ENCODE data around the gene PCSK2.

GRCh38 chr20:17479063-17479657 lies 252.3 kb downstream of the PCSK2 start:
- TF ChIP-seq POLR2A (IDR thresholded peaks at IDR 0.05), result no peak
- TF ChIP-seq, protein P1, sequence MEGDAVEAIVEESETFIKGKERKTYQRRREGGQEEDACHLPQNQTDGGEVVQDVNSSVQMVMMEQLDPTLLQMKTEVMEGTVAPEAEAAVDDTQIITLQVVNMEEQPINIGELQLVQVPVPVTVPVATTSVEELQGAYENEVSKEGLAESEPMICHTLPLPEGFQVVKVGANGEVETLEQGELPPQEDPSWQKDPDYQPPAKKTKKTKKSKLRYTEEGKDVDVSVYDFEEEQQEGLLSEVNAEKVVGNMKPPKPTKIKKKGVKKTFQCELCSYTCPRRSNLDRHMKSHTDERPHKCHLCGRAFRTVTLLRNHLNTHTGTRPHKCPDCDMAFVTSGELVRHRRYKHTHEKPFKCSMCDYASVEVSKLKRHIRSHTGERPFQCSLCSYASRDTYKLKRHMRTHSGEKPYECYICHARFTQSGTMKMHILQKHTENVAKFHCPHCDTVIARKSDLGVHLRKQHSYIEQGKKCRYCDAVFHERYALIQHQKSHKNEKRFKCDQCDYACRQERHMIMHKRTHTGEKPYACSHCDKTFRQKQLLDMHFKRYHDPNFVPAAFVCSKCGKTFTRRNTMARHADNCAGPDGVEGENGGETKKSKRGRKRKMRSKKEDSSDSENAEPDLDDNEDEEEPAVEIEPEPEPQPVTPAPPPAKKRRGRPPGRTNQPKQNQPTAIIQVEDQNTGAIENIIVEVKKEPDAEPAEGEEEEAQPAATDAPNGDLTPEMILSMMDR (IDR thresholded peaks at IDR 0.05 in 4 of 5, conservative IDR thresholded peaks at IDR 0.05 in 1 of 5), result no peak
